ENCODE data around the gene PLXDC2.

PLXDC2 gene

GRCh38 chr10:20073167-20073566 lies 256.9 kb downstream of the PLXDC2 start:
- no peak for DNase-seq (ENCODE audit: low read depth)
- no peak overlapping the region for H3K4me3 ChIP-seq (ENCODE audit: control insufficient read depth, low read depth, low read length)
- no peak for TF ChIP-seq CTCF (IDR thresholded peaks at IDR 0.05; ENCODE audit: control insufficient read depth, insufficient read depth, low read depth, low read length, missing control alignments)

GRCh38 chr10:20075713-20076112 lies 259.5 kb downstream of the PLXDC2 start:
- DNase-seq (ENCODE audit: low read depth): no peak
- no peak for TF ChIP-seq CTCF (IDR thresholded peaks at IDR 0.05; ENCODE audit: control insufficient read depth, insufficient read depth, low read depth, low read length, missing control alignments)
- no peak overlapping the region for H3K4me3 ChIP-seq (ENCODE audit: control insufficient read depth, low read depth, low read length)

GRCh38 chr10:20084451-20084850 lies 268.2 kb downstream of the PLXDC2 start:
- DNase-seq (ENCODE audit: low read depth): no peak
- no peak for TF ChIP-seq CTCF (IDR thresholded peaks at IDR 0.05; ENCODE audit: control insufficient read depth, insufficient read depth, low read depth, low read length, missing control alignments)
- H3K4me3 ChIP-seq (ENCODE audit: control insufficient read depth, low read depth, low read length): no peak overlapping the region

GRCh38 chr10:20085115-20085514 lies 268.9 kb downstream of the PLXDC2 start:
- no peak for TF ChIP-seq CTCF (IDR thresholded peaks at IDR 0.05; ENCODE audit: control insufficient read depth, insufficient read depth, low read depth, low read length, missing control alignments)
- DNase-seq (ENCODE audit: low read depth): no peak

GRCh38 chr10:20087353-20087752 lies 271.1 kb downstream of the PLXDC2 start:
- no peak for DNase-seq (ENCODE audit: low read depth)
- H3K4me3 ChIP-seq (ENCODE audit: control insufficient read depth, low read depth, low read length): no peak overlapping the region
- no peak for TF ChIP-seq CTCF (IDR thresholded peaks at IDR 0.05; ENCODE audit: control insufficient read depth, insufficient read depth, low read depth, low read length, missing control alignments)

More at GRCh38 chr10:20085115-20085514, 268.9 kb downstream of the PLXDC2 start:
- no peak overlapping the region for H3K4me3 ChIP-seq (ENCODE audit: control insufficient read depth, low read depth, low read length)

GRCh38 chr10:20088061-20088701 lies 271.9 kb downstream of the PLXDC2 start:
- DNase-seq (ENCODE audit: low read depth): no peak
- no peak for TF ChIP-seq CTCF (IDR thresholded peaks at IDR 0.05; ENCODE audit: control insufficient read depth, insufficient read depth, low read depth, low read length, missing control alignments)
- H3K4me3 ChIP-seq (ENCODE audit: control insufficient read depth, low read depth, low read length): no peak overlapping the region
